Stimulated activated CD8-positive, alpha-beta memory T cell treated with anti-CD3 and anti-CD28 coated beads, Interleukin-2, amount 100 ng/mL, for 48 hours (primary cell): ENCODE measurements around the gene YOD1.

ENCODE experiments used
- DNase-seq, 2 donors: peaks; one replicate each; pipeline ENCODE4 v3.0.0-alpha.2; 2020; ENCODE audit warnings: low read depth in 2 of 2

YOD1 gene

DNA sequence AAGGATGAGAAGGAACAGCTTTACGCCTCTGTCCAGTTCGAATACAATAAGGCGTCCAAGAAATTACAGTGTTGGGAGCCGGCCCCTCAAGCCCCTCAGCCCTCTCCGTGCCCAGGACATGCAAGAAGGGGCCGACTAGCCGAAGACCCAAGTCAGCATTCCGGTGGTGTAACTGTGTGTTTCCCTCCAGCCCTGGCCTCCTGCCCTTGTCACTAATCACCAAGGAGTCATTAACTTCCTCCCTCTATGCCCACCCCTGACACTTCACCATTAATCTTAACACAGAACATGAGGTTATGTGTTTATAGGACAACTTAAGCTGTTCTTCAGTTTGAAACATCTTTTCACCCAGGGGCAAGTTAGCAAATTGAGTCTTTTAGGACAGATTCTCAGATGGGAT is 21.2 kb upstream of the YOD1 start:
- DNase-seq, result no peak

DNA sequence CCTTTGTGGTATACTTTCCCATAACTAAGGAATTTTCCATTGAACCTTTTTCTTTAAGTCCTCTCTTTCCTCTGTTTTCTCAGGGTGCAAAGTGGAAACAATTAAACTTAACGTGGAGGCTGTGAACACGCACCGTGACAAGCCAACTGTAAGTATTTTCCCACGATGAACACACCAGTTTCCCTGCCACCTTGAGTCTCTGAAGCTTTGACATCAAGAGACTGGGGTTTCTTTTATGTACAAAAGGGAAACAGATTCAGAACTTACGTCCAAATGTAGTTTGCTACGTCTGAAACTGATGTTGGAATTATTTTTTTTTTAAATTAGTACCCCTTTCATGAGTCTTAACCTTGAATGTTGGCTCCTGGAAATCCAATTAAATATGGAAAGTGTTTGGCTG is 20.4 kb upstream of the YOD1 start:
- no peak for DNase-seq

DNA sequence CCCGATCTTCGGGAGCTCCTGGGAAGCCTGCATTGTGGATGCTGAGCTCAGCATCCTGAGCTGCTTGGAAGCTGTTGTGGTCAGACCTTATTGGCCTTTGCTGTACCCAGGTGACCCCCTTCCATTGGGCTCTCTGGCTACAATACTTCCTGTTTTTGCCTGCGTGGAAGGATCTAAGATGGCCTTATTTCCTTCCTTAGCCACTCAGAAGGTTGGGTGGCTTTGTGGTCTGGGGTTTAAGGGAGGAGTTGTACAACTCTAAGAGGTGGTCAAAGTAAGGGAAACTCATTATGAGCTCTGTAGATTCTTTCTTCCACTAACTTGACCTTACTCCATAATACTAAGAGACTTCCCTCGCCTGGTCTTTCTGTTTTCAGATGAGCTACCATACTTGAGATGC is 19.8 kb upstream of the YOD1 start:
- no peak for DNase-seq

DNA sequence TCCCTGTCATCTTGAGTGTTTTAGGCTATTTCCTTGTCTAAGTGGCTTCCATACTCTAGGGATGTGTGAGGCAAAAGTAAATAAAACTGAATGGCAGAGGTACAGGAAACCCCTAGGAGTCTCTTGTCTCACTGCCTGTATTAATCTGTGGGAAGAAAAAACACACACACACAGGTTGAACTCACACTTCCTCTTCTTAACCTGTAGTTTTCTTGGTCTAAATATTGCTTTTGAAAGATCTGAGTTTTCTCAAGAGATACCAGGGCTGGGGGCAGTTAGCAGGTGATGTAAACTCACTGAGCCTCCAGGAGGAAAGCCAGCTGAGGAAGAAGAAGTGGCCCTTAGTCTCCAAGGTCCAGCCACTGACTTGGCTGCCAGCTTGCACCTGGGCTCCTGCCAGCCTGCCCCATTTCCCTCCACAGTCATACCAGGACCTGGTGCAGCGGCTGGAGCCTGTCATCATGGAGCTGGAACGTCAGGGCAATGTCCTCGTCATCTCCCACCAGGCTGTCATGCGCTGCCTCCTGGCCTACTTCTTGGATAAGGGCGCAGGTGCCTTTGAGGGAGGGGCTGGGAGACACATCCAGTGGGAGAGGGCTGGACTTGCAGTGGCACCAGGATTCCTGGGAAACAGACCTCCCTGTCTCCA is 19.0 kb upstream of the YOD1 start:
- no peak for DNase-seq

DNA sequence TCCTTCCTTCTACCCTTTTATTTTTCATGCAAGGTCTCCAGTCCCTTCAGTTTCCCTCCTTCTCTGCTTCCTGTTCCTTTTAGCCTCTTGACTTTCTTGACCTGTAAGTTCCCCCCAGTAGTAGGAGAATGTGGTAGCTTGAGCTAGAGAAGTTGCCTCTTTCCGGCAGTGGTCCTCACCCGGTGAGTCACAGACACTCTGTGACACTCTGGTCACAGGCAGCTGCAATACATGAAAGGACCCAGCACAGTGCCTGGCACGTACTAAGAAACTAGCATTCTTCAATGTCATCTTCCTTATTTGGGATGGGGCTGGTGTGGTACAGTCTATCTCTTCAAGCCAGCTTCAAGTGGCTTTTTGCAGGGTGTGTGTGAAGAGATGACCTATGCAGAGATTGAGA is 18.1 kb upstream of the YOD1 start:
- no peak for DNase-seq

GRCh38 chr1:207067665-207068064 is 16.7 kb upstream of the YOD1 start:
- DNase-seq, result no peak

GRCh38 chr1:207067185-207067584 is 16.2 kb upstream of the YOD1 start:
- no peak for DNase-seq

DNA sequence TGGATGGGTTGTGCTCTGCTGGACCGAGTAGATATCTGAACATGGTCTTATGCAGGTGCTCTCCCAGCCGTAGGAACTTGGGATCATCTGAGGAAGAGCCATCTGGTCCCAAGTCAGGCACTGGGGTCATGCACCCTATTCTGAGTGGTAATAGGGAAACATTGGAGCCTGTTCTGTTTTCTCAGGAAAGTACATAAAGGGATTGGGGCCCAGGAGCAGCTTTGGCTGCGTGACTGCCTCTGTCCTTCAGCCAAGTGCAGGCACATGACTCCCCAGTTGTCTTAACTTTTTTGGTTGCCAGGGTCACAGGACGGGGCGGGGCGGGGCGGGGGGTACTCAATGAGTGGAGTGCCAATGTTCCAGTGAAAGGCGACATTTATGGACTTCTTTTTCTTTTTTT is 13.6 kb upstream of the YOD1 start:
- DNase-seq, result no peak

GRCh38 chr1:207063014-207063413 is 12.0 kb upstream of the YOD1 start:
- DNase-seq, result no peak

DNA sequence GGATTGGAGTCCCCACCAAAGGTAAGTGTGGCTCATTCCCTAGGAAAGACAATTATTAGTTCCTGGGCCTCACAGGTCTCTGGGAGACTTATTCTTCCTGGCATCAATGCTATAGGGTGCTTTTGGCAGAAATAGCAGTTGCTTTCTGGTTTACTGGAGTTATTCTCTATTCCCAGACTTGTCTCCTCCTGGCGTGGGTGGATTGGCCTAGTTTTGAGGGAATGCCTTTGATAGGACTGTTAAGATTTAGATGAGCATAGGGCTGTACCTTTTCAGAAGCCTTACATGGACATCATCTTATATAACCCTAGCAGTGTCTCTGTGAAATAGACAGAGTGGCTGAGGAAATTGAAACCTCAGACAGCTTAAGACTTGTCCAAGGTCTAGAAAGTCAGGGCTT is 11.1 kb upstream of the YOD1 start:
- no peak for DNase-seq

- no peak for DNase-seq
Measured at GRCh38 chr1:207060596-207060995, 9.6 kb upstream of the YOD1 start.

GRCh38 chr1:207059881-207060280 is 8.9 kb upstream of the YOD1 start:
- no peak for DNase-seq

DNA sequence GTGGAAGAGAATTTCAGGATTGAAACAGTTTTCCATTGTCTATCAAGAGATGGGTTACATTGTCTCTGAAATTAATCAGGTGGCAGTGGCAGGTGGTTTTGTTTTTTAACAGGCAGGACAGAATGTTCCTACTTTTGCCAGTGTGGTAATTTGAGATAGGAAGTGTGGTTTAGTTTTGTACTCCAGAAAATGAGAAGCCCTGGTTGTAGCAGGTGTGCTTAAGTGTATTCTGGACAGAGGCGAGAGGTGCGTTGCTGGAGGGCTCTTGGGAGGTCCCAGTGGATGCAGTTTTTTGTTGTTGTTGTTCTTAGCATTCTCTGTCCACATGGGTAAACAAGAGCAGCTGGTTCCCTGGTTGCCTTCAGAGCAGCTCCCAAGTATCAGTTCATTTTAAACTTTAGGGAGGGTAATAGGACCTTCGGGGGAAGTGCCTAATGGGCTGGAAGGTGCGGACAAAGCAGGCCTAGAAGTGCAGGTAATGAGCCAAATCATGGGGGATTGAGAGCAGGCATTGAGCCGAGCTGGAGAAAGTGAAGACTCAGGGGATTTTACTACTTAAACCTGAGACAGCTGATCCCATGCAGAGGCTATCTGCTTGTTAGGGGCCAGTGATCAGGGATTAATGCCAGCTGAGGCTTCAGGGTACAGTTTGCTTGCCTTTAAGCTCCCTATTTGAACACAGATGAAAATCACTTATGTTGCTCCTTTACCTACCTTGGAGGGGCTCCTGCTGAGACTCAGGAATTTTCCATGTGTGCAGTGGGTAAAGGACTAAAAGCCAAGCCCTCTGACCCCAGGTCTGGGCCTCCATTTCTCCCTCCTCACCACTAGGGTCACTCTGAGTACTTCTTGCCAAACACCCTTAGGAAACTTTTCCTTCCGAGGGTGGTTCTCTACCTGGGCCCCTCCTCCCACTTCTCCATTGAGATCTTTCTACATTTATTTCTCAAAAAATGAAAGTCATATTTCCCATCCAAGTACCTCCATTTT is 8.2 kb upstream of the YOD1 start:
- DNase-seq, result no peak

DNA sequence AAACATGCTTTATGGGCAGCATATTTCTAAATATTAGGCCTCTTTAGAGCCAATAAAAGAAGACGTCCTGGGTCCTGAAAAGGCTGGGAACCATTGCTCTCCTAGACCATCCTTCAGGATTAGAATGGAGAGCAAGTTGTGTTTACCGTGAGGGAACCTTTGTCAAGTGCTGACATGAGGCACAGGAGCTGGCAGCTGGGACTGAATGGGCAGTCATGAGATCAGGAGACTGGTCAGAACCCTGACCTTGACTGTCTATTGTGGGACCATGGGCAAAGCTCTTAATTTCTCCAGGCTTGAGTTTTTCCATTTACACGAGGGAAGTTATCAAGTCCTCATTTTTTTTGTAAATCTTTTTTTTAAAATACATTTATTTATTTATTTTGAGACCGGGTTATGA is 7.2 kb upstream of the YOD1 start:
- DNase-seq, result no peak

DNA sequence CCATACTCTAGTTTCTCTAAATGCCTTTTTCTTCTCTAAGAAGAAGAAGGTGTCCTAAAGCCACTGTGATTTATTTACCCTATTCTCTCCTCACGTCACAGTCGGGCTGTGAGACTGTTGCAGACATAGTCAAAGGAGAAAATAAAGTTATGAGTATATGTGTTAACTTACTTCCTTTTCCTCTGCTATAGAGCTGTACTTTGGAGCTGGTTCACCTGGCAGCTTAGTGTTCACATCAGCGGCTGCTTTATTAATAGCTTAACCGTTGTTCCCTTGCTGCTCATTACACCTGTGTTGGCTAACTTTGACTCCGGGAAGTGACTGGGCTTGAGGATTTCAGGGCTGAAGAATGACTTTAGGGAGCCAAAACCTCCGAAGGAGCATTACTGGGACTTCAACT is 5.7 kb upstream of the YOD1 start:
- no peak for DNase-seq

GRCh38 chr1:207055386-207056001 is 4.5 kb upstream of the YOD1 start:
- DNase-seq, result no peak

DNA sequence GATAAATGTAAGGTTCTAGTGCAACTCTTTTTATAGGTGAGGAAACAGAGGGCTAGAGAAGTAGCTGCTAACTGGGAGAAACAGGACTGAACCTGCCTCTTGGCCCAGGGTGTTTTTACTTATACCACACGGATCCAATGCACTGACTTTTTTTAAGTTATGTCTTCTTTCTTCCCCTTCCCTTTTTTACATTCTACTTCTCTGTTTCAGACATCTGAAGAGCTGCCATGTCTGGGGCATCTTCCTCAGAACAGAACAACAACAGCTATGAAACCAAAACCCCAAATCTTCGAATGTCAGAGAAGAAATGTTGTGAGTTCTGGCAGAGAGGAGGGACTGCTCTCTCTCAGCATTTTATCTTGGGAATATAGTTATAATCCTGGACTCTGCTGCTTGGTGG is 3.5 kb upstream of the YOD1 start:
- DNase-seq, result no peak

- DNase-seq, result peak; percentile 91 to 94
Measured at GRCh38 chr1:207052911-207053769, 2.1 kb upstream of the YOD1 start, which contains the start of gene PFKFB2. Gene PFKFB2, plus strand, starts transcription at chr1:207053275. Its CDS starts 1,443 bp downstream, at chr1:207054718.

- DNase-seq, result peak; percentile 78 to 88
Measured at GRCh38 chr1:207050480-207051190, 373 bp downstream of the YOD1 start.

GRCh38 chr1:207049974-207050391 is 1.0 kb downstream of the YOD1 start:
- peak in 1 of 2 donors; percentile 19 for DNase-seq

DNA sequence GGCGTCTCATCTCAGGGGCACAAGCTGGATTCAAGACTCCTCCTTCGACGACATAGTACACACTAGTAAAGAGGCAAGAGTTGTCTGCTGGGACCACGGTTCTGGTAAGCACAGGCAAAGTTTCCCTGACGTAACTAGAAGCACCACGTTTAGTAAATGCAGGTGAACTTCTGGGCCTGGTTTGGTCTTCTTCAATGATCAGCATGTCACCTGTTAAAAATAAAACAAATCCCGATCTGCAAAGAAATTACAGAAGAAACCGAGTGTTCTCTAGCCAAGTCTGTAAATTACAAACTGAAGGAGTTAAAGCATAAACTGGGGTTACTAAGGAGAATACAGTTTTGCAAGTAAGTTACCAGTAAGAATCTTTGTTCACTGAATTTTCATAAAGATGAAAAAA is 1.5 kb downstream of the YOD1 start:
- DNase-seq, result no peak
